Osteoblast (primary cell): ENCODE results near the gene ACBD6. TPM values are rescaled to one million over a fixed set of nuclear protein-coding genes. Genes with fewer than 3 reads are reported as not detected.

Experiments used
- DNase-seq: peaks from one replicate; pipeline ENCODE4 v3.0.0; 2011; ENCODE audit warnings: low spot score, mixed read lengths; ENCODE audit not compliant: insufficient read length; ENCODE audit errors: missing footprints
- H2AFZ ChIP-seq: 2 replicates; pipeline ENCODE4 v1.6.0; 2011; ENCODE audit warnings: mild to moderate bottlenecking, low read length
- H3K27ac ChIP-seq: 2 replicates; pipeline ENCODE4 v1.5.1; 2011; ENCODE audit warnings: mild to moderate bottlenecking, low read depth, low read length, moderate library complexity
- H3K27me3 ChIP-seq: 2 replicates; pipeline ENCODE4 v1.6.0; 2012; ENCODE audit warnings: mild to moderate bottlenecking, control low read depth, inconsistent platforms, low read length, moderate library complexity; ENCODE audit not compliant: insufficient read depth
- H3K36me3 ChIP-seq: 2 replicates; pipeline ENCODE4 v1.5.1; 2011; ENCODE audit warnings: mild to moderate bottlenecking, low read length, control low read depth, moderate library complexity; ENCODE audit not compliant: insufficient read depth
- H3K4me1 ChIP-seq: 2 replicates; pipeline ENCODE4 v1.5.1; 2011; ENCODE audit warnings: mild to moderate bottlenecking, low read length, control low read depth, moderate library complexity; ENCODE audit not compliant: insufficient read depth
- H3K4me2 ChIP-seq: 2 replicates; pipeline ENCODE4 v1.6.0; 2011; ENCODE audit warnings: mild to moderate bottlenecking, low read length; ENCODE audit not compliant: insufficient read depth
- H3K4me3 ChIP-seq: fragments of 200-600 bp; sonication (generic); 3 replicates; pipeline ENCODE4 v1.5.1; 2012; ENCODE audit warnings: mild to moderate bottlenecking, low read length, inconsistent platforms; ENCODE audit not compliant: insufficient read depth
- H3K79me2 ChIP-seq: 2 replicates; pipeline ENCODE4 v1.6.0; 2012; ENCODE audit warnings: mild to moderate bottlenecking, low read length, control low read depth, inconsistent platforms; ENCODE audit not compliant: insufficient read depth
- H3K9me3 ChIP-seq: 2 replicates; pipeline ENCODE4 v1.5.1; 2011; ENCODE audit warnings: low read depth, low read length, control low read depth
- H4K20me1 ChIP-seq: 2 replicates; pipeline ENCODE4 v1.6.0; 2012; ENCODE audit warnings: mild to moderate bottlenecking, low read length, control low read depth; ENCODE audit not compliant: insufficient read depth
- CTCF ChIP-seq: IDR thresholded peaks from 2 replicates; pipeline ENCODE4 v1.5.1; 2011; ENCODE audit warnings: mild to moderate bottlenecking, low read depth, low read length, moderate library complexity; ENCODE audit errors: extremely low read depth
- total RNA-seq: library from RNA; depleted of rRNA; stranded (reverse); fragments of >200 nt; gene quantifications from 2 replicates; pipeline ENCODE4 v1.2.3, GENCODE V29; 2012

Gene ACBD6
- total RNA-seq, 1 donor: 55.7 TPM

GRCh38 chr1:180380259-180381183 is 121.9 kb downstream of the ACBD6 start:
- DNase-seq: no peak
- Histone ChIP-seq H3K36me3 (no peaks in the 10 kb centered on the region), H3K27ac (no peak overlapping the region), H4K20me1 (peaks cover 10% of the 10 kb centered on the region), H2AFZ (no peak overlapping the region), H3K4me2 (no peak overlapping the region), H3K4me3 (no peak overlapping the region), H3K9me3 (peaks cover 8% of the 10 kb centered on the region), H3K27me3 (no peaks in the 10 kb centered on the region), H3K79me2 (peaks cover 79% of the 10 kb centered on the region), H3K4me1 (no peaks in the 10 kb centered on the region)
- no peak for TF ChIP-seq CTCF

GRCh38 chr1:180376800-180377199 is 125.6 kb downstream of the ACBD6 start:
- no peak overlapping the region for H2AFZ ChIP-seq
- H3K36me3 ChIP-seq: no peaks in the 10 kb centered on the region
- peaks cover 2% of the 10 kb centered on the region for H3K9me3 ChIP-seq
- H3K79me2 ChIP-seq: peaks cover 65% of the 10 kb centered on the region
- no peak for TF ChIP-seq CTCF
- DNase-seq: no peak
- peaks cover 10% of the 10 kb centered on the region for H4K20me1 ChIP-seq
- no peaks in the 10 kb centered on the region for H3K27me3 ChIP-seq
- no peak overlapping the region for H3K4me3 ChIP-seq
- H3K27ac ChIP-seq: no peak overlapping the region
- H3K4me2 ChIP-seq: no peak overlapping the region
- H3K4me1 ChIP-seq: peaks cover under 1% of the 10 kb centered on the region

- no peak overlapping the region for H3K4me3 ChIP-seq
- H3K27ac ChIP-seq: no peak overlapping the region
- no peaks in the 10 kb centered on the region for H3K27me3 ChIP-seq
- no peak overlapping the region for H2AFZ ChIP-seq
- TF ChIP-seq CTCF: no peak
- H3K4me2 ChIP-seq: no peak overlapping the region
- H3K79me2 ChIP-seq: peaks cover 60% of the 10 kb centered on the region
- DNase-seq: no peak
- H3K36me3 ChIP-seq: no peaks in the 10 kb centered on the region
- H3K4me1 ChIP-seq: peaks cover 5% of the 10 kb centered on the region
- peaks cover 8% of the 10 kb centered on the region for H4K20me1 ChIP-seq
- H3K9me3 ChIP-seq: peaks cover 2% of the 10 kb centered on the region
Measured at GRCh38 chr1:180376253-180376652, 126.1 kb downstream of the ACBD6 start.

- no peaks in the 10 kb centered on the region for H3K9me3 ChIP-seq
- no peak for TF ChIP-seq CTCF
- no peak overlapping the region for H3K4me2 ChIP-seq
- H4K20me1 ChIP-seq: peaks cover 4% of the 10 kb centered on the region
- H3K4me1 ChIP-seq: peaks cover 5% of the 10 kb centered on the region
- H3K4me3 ChIP-seq: no peak overlapping the region
- peaks cover 29% of the 10 kb centered on the region for H3K79me2 ChIP-seq
- no peaks in the 10 kb centered on the region for H3K27me3 ChIP-seq
- H2AFZ ChIP-seq: no peak overlapping the region
- no peak for DNase-seq
- no peaks in the 10 kb centered on the region for H3K36me3 ChIP-seq
- no peak overlapping the region for H3K27ac ChIP-seq
Measured at GRCh38 chr1:180372728-180373127, 129.6 kb downstream of the ACBD6 start.
